Measurements from ENCODE around the gene TDRD9.

Gene TDRD9

GRCh38 chr14:104085032-104085888 is 157.0 kb downstream of the TDRD9 start, which contains the start of gene ASPG:
ASPG (plus strand) TSS chr14:104085700; CDS start chr14:104085771, 71 bp downstream.
- no peaks in the 10 kb centered on the region for H3K36me3 ChIP-seq (ENCODE audit: control insufficient read depth, insufficient read depth, low read length)
- peak; percentile 8 for DNase-seq (ENCODE audit: extremely low read depth, insufficient read length)
- TF ChIP-seq CTCF (IDR thresholded peaks at IDR 0.05; ENCODE audit: insufficient read depth, low read length, poor library complexity, severe bottlenecking), result no peak
- no peaks in the 10 kb centered on the region for H3K27me3 ChIP-seq (replicated peaks; ENCODE audit: control insufficient read depth, insufficient read depth, low read length)
- no peak within 1 kb of the TSS for H3K4me3 ChIP-seq (replicated peaks; ENCODE audit: low read depth, low read length)

- TF ChIP-seq CTCF (IDR thresholded peaks at IDR 0.05; ENCODE audit: insufficient read depth, low read length, poor library complexity, severe bottlenecking), result no peak
- Histone ChIP-seq H3K4me3 (replicated peaks; ENCODE audit: low read depth, low read length) (no peak overlapping the region), H3K27me3 (replicated peaks; ENCODE audit: control insufficient read depth, insufficient read depth, low read length) (no peaks in the 10 kb centered on the region), H3K36me3 (ENCODE audit: control insufficient read depth, insufficient read depth, low read length) (no peaks in the 10 kb centered on the region)
- DNase-seq (ENCODE audit: extremely low read depth, insufficient read length), result peak; percentile 10
These were observed 157.6 kb downstream of the TDRD9 start for GRCh38 chr14:104085889-104086201.

- no peaks in the 10 kb centered on the region for H3K36me3 ChIP-seq (ENCODE audit: control insufficient read depth, insufficient read depth, low read length)
- peak; percentile 7 for DNase-seq (ENCODE audit: extremely low read depth, insufficient read length)
- no peak for TF ChIP-seq CTCF (IDR thresholded peaks at IDR 0.05; ENCODE audit: insufficient read depth, low read length, poor library complexity, severe bottlenecking)
- H3K27me3 ChIP-seq (replicated peaks; ENCODE audit: control insufficient read depth, insufficient read depth, low read length), result no peaks in the 10 kb centered on the region
- no peak overlapping the region for H3K4me3 ChIP-seq (replicated peaks; ENCODE audit: low read depth, low read length)
These were observed 158.0 kb downstream of the TDRD9 start for GRCh38 chr14:104086210-104086660.

GRCh38 chr14:104086661-104087461 is 158.6 kb downstream of the TDRD9 start:
- no peak for TF ChIP-seq CTCF (IDR thresholded peaks at IDR 0.05; ENCODE audit: insufficient read depth, low read length, poor library complexity, severe bottlenecking)
- Histone ChIP-seq H3K27me3 (replicated peaks; ENCODE audit: control insufficient read depth, insufficient read depth, low read length) (no peaks in the 10 kb centered on the region), H3K36me3 (ENCODE audit: control insufficient read depth, insufficient read depth, low read length) (no peaks in the 10 kb centered on the region), H3K4me3 (replicated peaks; ENCODE audit: low read depth, low read length) (no peak overlapping the region)
- DNase-seq (ENCODE audit: extremely low read depth, insufficient read length), result no peak

DNA sequence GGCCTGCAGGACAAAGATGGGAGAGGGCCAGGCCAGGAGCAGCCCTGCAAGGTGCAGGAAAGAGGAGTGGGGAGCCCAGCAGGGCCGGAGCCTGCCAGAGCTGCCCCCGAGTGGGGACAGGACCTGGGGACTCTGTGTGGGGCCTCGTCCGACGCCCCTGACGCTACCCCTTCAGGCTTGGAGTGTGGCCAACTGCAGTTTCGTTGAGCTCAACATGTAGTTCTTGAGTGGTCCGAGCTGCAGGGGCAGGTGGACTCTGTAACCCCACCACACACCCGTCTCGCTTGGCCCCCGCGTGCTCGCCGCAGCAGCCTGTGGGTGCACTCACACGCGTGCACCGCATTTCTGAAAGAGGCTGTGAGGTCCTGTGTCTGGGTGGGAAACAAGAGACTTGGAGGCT is 159.2 kb downstream of the TDRD9 start:
- H3K4me3 ChIP-seq (replicated peaks; ENCODE audit: low read depth, low read length), result no peak overlapping the region
- DNase-seq (ENCODE audit: extremely low read depth, insufficient read length), result no peak
- H3K27me3 ChIP-seq (replicated peaks; ENCODE audit: control insufficient read depth, insufficient read depth, low read length), result no peaks in the 10 kb centered on the region
- TF ChIP-seq CTCF (IDR thresholded peaks at IDR 0.05; ENCODE audit: insufficient read depth, low read length, poor library complexity, severe bottlenecking), result no peak
- no peaks in the 10 kb centered on the region for H3K36me3 ChIP-seq (ENCODE audit: control insufficient read depth, insufficient read depth, low read length)

All from GM06990 (cell line).